Activated CD4-positive, alpha-beta T cell treated with anti-CD3 and anti-CD28 coated beads for 36 hours (primary cell): ENCODE results near the gene FFAR2. TPM values are rescaled to one million over a fixed set of nuclear protein-coding genes. Genes with fewer than 3 reads are reported as not detected.

ENCODE experiments used
- ATAC-seq: fragments of 200-7000 bp; cut with Tn5 transposase; one replicate; pipeline ENCODE4 v1.10.0; 2021; ENCODE audit warnings: mild to moderate bottlenecking, moderate library complexity
- CTCF ChIA-PET: fragments of 350-600 bp; sonication (Branson Sonifier 250); formaldehyde crosslinking; loops from one replicate; lab custom pipeline; 2021; ENCODE audit warnings: antibody characterized with exemption; lab: Charles Lee
- POLR2A ChIA-PET: fragments of 350-600 bp; sonication (Branson Sonifier 250); formaldehyde crosslinking; loops from one replicate; lab custom pipeline; 2021; ENCODE audit warnings: antibody characterized with exemption, inconsistent platforms; lab: Charles Lee
- DNase-seq: peaks from one replicate; pipeline ENCODE4 v3.0.0-alpha.2; 2020
- H3K27ac Mint-ChIP-seq: one replicate; pipeline ENCODE4 v1.8.0; 2021; ENCODE audit warnings: mixed read lengths
- H3K27me3 Mint-ChIP-seq: one replicate; pipeline ENCODE4 v1.8.0; 2021; ENCODE audit warnings: mixed read lengths
- H3K36me3 Mint-ChIP-seq: one replicate; pipeline ENCODE4 v1.8.0; 2021; ENCODE audit warnings: low read depth, mixed read lengths
- H3K4me1 Mint-ChIP-seq: one replicate; pipeline ENCODE4 v1.8.0; 2021; ENCODE audit warnings: mixed read lengths
- H3K4me3 Mint-ChIP-seq: one replicate; pipeline ENCODE4 v1.8.0; 2021; ENCODE audit warnings: mild to moderate bottlenecking, moderate library complexity, mixed read lengths
- H3K9me3 Mint-ChIP-seq: one replicate; pipeline ENCODE4 v1.8.0; 2021; ENCODE audit warnings: low read depth, mixed read lengths
- intact Hi-C, 2 experiments: fragments of 100-400 bp; cut with DNase I in 1 of 2; cut with micrococcal nuclease in 1 of 2; formaldehyde crosslinking; loops; one replicate each; pipeline versions ENCODE4 v1.14.2 to v1.15.1; 2022 to 2024; cut with DNase I, micrococcal nuclease
- total RNA-seq, 2 experiments: library from RNA; stranded (reverse); gene quantifications; one replicate each; pipeline ENCODE4 v1.2.3, GENCODE V29; 2021

The FFAR2 gene
- total RNA-seq, 2 experiments from 2014 or later: not detected

DNA sequence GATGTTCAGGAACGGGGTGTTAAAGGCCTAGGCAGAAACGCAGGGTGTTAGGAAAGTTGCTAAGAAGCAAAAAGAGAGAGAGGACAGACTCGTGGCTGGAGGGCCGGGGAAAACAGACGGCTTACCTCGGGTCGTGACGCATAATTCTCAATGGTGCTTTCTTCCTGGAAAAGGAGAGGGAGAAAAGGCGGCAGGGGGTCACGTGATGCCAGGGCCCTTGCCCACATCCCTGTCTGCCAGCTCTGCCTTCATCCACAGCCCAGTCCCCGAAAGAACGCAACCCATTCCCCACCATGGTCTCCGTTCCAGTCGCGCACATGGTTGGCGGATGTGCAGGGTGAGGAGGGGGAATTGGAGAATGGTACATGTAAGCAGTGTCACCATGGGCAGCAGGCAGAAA lies 40.6 kb downstream of the FFAR2 start:
- Mint-ChIP-seq H3K4me3 (no peak overlapping the region), H3K4me1 (peaks cover 9% of the 10 kb centered on the region), H3K36me3 (no peaks in the 10 kb centered on the region), H3K27me3 (peaks cover 4% of the 10 kb centered on the region), H3K9me3 (no peaks in the 10 kb centered on the region), H3K27ac (no peak overlapping the region)
- DNase-seq (no peak), ATAC-seq (no peak)
- intact Hi-C loops: no loop called here
- ChIA-PET POLR2A (no interaction called here), CTCF (interaction anchor here (0.6 to 0.8 kb wide), 2 partner anchors 63 to 352 kb away, joined by 3 to 4 read pairs; no protein-coding TSS in a partner anchor)

DNA sequence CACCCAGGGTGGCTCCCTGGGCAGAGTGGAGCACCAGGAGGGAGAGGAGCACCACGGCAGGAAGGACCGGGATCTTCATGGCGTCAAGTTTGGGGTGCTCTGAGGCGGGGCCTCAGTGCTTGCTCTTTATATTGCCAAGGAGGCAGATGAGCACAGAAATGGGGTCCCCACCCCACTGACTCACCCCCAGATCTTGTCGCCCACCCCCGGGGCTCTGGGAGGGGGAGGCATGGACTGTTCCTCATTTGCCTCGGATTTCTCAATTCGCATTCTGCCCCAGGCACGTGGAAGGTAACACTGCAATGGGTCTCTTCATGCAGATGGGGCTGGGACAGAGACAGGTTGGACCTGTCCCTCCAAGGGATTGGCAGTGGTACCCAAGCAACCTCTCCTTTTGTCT lies 42.3 kb downstream of the FFAR2 start, which contains the start of gene KRTDAP:
Gene KRTDAP, minus strand, starts transcription at position 101 of the 400 bp plus-strand sequence. Its CDS starts 22 bp downstream, at position 79.
- H3K9me3 Mint-ChIP-seq: no peaks in the 10 kb centered on the region
- ChIA-PET POLR2A (no interaction called here), CTCF (interaction anchor here (1.1 to 2.1 kb wide), 2 partner anchors 137 kb away, joined by 3 to 11 read pairs; no protein-coding TSS in a partner anchor)
- no peaks in the 10 kb centered on the region for H3K36me3 Mint-ChIP-seq
- DNase-seq (no peak), ATAC-seq (no peak)
- intact Hi-C loops: no loop called here
- no peak within 1 kb of the TSS for H3K4me3 Mint-ChIP-seq
- peaks cover 5% of the 10 kb centered on the region for H3K4me1 Mint-ChIP-seq
- H3K27me3 Mint-ChIP-seq: peaks cover 6% of the 10 kb centered on the region
- no peak within 1 kb of the TSS for H3K27ac Mint-ChIP-seq

DNA sequence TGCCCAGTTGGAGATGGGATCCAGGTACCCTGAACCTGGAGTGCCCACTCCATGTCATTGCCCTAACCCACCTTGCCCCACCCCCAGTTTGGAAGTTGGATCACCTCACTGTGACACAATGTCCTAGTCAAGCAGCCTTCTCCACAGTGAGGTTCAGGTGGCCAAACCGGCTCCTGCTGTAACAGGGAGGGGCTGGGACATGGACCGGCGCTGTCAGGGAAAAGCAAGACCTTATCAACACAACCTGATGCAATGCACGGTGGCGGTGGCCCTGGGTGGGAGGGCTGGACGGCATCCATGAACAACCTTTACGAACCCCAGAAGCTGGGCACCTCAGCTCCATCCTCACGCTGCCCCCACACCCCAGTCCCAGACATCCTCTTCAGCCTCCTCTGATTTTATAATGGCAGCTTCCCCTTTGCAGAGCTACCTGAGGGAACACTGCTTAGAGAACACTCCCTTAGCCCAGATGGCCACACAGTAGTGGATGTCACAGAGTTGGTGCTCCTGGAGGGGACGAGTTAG lies 43.8 kb downstream of the FFAR2 start:
- Mint-ChIP-seq H3K9me3 (no peaks in the 10 kb centered on the region), H3K4me1 (peaks cover 5% of the 10 kb centered on the region), H3K27ac (no peak overlapping the region), H3K36me3 (no peaks in the 10 kb centered on the region), H3K4me3 (no peak overlapping the region), H3K27me3 (peaks cover 6% of the 10 kb centered on the region)
- DNase-seq (no peak), ATAC-seq (no peak)
- POLR2A ChIA-PET: no interaction called here
- intact Hi-C loops: no loop called here
- CTCF ChIA-PET: interaction anchor here (0.6 to 2.1 kb wide), 5 partner anchors 11 to 195 kb away, joined by 4 to 11 read pairs (median 4); no protein-coding TSS in a partner anchor

DNA sequence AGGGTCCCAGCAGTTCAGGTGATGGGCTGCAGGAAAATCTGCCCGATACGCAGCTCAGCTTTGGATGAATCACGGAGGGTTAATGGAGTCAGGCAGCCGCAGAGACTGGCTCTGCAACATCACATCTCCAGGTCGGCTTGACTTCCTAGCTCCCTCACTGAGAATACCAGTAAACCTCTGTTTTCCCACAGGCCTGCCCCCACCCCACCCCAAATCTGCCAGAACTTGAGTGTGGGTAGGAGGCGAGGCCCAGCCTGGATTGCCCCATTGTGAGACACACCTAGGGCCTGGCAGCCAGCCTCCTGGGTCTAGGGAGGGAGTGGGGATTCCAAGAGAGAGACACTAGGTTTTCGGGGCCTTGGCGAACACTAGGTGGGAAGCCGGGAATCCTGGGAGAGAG lies 45.9 kb downstream of the FFAR2 start:
- H3K36me3 Mint-ChIP-seq: no peaks in the 10 kb centered on the region
- POLR2A ChIA-PET: no interaction called here
- H3K4me3 Mint-ChIP-seq: no peak overlapping the region
- H3K27ac Mint-ChIP-seq: no peak overlapping the region
- no peaks in the 10 kb centered on the region for H3K9me3 Mint-ChIP-seq
- DNase-seq: no peak
- H3K4me1 Mint-ChIP-seq: peaks cover 5% of the 10 kb centered on the region
- no peak for ATAC-seq
- peaks cover 6% of the 10 kb centered on the region for H3K27me3 Mint-ChIP-seq
- CTCF ChIA-PET: interaction anchor here (0.7 to 1.3 kb wide), 3 partner anchors 15 to 144 kb away, joined by 3 to 5 read pairs (median 5); no protein-coding TSS in a partner anchor
- intact Hi-C loops: no loop called here

DNA sequence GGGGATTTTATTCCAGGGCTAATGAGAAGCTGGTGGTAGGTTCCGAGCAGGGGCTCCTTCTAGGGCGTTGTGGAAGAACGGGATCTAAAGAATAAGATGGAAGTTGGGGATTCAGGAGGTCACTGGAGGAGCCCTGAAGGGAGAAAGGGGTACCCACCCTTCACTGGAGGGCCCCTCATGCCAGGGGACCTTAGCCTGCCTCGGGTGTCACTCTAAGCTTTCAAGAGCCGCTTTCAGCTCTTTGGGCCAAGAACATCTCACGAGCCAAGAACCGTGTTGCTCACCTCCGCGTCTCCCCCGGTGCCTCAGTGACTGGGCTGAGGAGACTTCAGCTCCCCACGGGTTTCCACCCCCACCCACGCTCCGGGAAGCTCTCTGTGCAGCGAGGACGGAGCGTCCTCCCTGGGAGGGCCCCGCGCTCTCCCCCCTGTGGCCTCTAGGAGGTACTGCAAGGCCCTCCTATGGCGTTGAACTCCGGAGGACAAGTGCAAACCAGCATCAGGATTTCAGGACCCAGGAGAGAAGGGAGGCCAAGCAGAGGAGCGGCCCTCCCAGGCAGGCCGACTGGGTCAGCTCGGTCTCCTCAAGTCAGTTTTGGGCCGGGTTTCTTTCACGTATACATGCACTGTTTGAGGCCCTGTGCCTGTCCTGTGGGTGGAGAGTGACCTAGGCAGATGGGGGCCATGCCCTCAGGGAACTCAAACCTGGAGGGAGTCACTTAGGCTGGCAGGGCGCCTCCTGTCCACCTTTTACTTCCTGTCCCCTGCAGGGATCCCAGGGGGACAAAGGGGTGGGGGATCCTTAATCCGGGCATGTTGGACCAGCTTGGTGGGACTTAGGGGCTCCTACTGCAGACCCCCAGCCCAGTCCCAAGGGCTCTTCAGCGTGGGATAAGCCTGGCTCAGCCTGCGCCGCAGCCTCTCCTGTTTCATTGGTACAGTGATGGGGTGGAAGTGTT lies 47.3 kb downstream of the FFAR2 start:
- DNase-seq (peak; percentile 91), ATAC-seq (peak; percentile 97)
- Mint-ChIP-seq H3K4me1 (peaks cover 5% of the 10 kb centered on the region), H3K36me3 (no peaks in the 10 kb centered on the region), H3K4me3 (no peak overlapping the region), H3K27ac (peak overlapping the region; percentile 43), H3K9me3 (no peaks in the 10 kb centered on the region), H3K27me3 (peaks cover 6% of the 10 kb centered on the region)
- intact Hi-C loops: loop anchor here (1.0 kb wide), 4 partner anchors 142 to 226 kb away; partner anchors contain the start of gene FFAR1 (in 1 of the 2)
- CTCF ChIA-PET: interaction anchor here (0.6 to 3.1 kb wide), 39 partner anchors 9 to 451 kb away, joined by 3 to 34 read pairs (median 4); partner anchors contain the start of genes COX6B1, DMKN, FFAR1 and FFAR2
- POLR2A ChIA-PET: interaction anchor here (0.6 kb wide), 1 partner anchor 232 kb away, joined by 3 read pairs; no protein-coding TSS in a partner anchor

DNA sequence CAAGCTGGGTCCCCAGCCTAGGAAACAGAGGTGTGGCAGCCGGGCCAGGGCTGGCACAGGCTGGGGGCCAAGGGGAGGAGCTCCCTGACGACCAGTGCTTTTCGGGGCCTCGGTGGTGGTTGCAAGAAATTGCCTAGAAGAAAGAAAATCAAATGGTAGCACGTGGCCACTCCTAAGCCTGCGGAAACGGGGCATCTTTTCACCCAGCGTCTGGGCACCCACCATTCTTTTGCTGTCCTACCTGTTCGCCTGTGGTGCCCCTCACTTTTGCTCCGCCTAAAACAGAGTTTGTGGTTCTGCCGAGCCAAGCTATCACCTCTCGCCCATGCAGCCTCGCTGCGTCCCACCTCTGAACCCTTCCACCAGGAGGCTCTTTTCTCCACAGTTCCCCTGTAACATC lies 49.3 kb downstream of the FFAR2 start:
- POLR2A ChIA-PET: no interaction called here
- Mint-ChIP-seq H3K36me3 (no peaks in the 10 kb centered on the region), H3K4me3 (no peak overlapping the region), H3K4me1 (peaks cover 5% of the 10 kb centered on the region), H3K27me3 (peaks cover 5% of the 10 kb centered on the region), H3K27ac (no peak overlapping the region), H3K9me3 (no peaks in the 10 kb centered on the region)
- CTCF ChIA-PET: interaction anchor here (0.6 to 3.1 kb wide), 10 partner anchors 10 to 1221 kb away, joined by 3 to 15 read pairs (median 3); partner anchors contain the start of gene FFAR1
- intact Hi-C loops: no loop called here
- no peak for DNase-seq
- ATAC-seq: no peak

DNA sequence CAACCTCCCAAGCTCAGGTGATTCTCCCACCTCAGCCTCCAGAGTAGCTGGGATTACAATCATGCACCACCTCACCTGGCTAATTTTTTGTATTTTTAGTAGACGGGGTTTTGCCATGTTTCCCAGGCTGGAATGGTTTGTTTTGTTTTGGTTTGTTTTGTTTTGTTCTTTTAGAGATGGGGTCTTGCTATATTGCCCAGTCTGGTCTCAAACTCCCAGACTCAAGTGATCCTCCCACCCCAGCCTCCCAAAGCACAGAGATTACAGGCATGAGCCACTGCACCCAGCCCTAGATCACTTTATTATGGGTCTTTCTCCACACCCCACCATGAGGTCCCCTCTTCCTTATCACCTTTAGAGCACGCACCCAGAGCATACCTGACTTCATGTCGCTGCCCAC lies 50.2 kb downstream of the FFAR2 start:
- H3K4me3 Mint-ChIP-seq: no peak overlapping the region
- no peaks in the 10 kb centered on the region for H3K36me3 Mint-ChIP-seq
- ChIA-PET POLR2A (no interaction called here), CTCF (interaction anchor here (1.0 to 2.0 kb wide), 4 partner anchors 10 to 111 kb away, joined by 3 to 7 read pairs (median 5); no protein-coding TSS in a partner anchor)
- peaks cover 5% of the 10 kb centered on the region for H3K27me3 Mint-ChIP-seq
- H3K4me1 Mint-ChIP-seq: peaks cover 5% of the 10 kb centered on the region
- intact Hi-C loops: no loop called here
- no peak for ATAC-seq
- no peak overlapping the region for H3K27ac Mint-ChIP-seq
- H3K9me3 Mint-ChIP-seq: no peaks in the 10 kb centered on the region
- DNase-seq: no peak

DNA sequence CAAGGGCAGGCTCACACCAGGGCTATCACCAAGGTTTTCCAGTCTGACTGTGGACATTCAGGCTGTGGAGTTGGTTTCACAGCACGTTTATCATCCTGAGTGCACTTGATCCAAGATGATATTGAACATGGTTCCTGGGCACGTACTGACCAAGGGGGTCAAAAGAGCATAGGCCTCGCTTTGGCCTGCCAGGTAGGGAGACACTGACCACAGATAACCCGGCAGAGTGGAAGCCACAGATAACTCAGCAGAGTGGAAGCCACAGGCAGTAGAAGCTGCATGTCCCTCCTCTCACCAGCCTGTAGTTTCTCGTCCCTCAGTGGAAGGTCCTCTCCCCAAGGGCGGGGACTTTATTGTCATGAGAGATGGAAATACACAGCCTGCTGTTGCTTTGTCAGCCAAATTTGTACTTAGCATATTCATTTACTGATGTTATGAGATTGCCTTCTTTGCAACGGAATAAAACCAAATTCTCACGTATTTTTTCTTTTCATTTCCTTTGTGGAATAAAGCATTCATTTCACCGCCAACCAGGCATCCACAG lies 51.0 kb downstream of the FFAR2 start:
- no peak for DNase-seq
- ATAC-seq: no peak
- Mint-ChIP-seq H3K4me3 (no peak overlapping the region), H3K36me3 (no peaks in the 10 kb centered on the region), H3K9me3 (no peaks in the 10 kb centered on the region), H3K27me3 (peaks cover 3% of the 10 kb centered on the region), H3K27ac (no peak overlapping the region), H3K4me1 (peaks cover 5% of the 10 kb centered on the region)
- intact Hi-C loops: no loop called here
- POLR2A ChIA-PET: no interaction called here
- CTCF ChIA-PET: interaction anchor here (0.6 kb wide), 1 partner anchor 11 kb away, joined by 3 read pairs; no protein-coding TSS in a partner anchor

DNA sequence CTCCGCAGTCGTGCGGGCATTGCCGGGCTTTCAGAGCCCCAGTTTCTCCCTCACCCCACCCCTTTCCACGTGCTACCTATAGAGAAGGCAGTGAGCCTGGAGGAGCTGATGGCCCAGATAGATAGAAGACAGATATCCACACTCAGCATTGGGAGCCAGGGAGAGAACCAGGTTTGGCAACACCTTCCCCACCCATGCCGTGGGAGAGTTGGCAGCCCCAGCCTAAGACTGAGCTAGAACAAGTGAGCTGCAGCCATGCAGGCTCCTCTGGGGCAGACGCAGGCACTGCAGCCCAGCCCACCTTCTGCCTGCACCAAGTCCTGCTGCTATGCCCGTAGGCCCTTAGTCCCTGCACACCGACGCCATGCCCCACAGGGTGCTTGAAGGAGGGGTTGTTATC lies 52.6 kb downstream of the FFAR2 start:
- Mint-ChIP-seq H3K27ac (no peak overlapping the region), H3K27me3 (peaks cover 6% of the 10 kb centered on the region), H3K36me3 (no peaks in the 10 kb centered on the region), H3K9me3 (no peaks in the 10 kb centered on the region), H3K4me3 (no peak overlapping the region), H3K4me1 (no peaks in the 10 kb centered on the region)
- ATAC-seq: no peak
- no peak for DNase-seq
- ChIA-PET CTCF (no interaction called here), POLR2A (no interaction called here)
- intact Hi-C loops: no loop called here
